Stimulated activated CD8-positive, alpha-beta memory T cell treated with anti-CD3 and anti-CD28 coated beads, Interleukin-12 subunit alpha, Interleukin-12 subunit beta, amount 100 ng/mL, for 24 hours (primary cell): ENCODE results near the gene RPS6KA5.
"Not testable (repeated sequence)": the region's sequence is repeated elsewhere in the genome, so short reads cannot be mapped to it uniquely, and the experiment has no call there.

Experiments used
- DNase-seq: peaks from one replicate; pipeline ENCODE4 v3.0.0-alpha.2; 2020; ENCODE audit errors: extremely low read depth

Gene RPS6KA5

DNA sequence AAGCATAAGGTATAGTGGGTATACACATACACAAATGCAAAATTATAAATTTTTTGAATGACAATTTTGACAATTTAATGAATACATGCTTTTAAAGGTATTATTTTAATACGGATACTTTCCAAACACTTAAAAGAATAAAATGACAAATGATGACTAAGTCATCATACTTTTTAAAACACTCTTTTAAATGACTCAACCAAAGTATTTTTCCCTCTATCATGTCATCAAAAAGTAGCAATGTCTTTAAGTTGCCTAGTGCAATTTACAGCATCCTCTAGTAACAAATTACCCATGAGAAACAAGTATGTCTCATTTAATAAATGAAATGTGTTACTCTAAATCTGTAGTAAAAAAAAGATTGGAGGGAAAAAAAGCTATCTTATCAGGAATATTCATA, 73.3 kb downstream of the RPS6KA5 start:
- DNase-seq, result no peak

DNA sequence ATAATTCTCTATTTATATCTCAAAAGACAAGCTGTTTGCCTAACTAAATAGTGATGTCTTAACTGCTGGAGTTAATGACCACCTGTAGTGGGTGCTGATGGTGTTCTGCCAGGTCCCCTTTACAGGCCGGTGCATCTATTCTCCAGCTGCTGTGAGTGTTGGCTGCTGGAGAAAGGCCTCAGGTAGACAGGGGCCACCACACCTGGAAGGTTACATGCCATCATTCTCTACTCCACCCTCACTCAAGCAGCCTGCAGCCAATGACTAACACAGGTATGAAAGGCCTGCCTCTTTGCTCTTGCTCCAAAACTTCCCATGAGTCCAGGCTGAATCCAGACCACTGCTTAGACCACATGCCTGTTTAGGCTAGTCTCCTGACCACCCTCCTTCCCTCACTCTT, 73.9 kb downstream of the RPS6KA5 start:
- no peak for DNase-seq

DNA sequence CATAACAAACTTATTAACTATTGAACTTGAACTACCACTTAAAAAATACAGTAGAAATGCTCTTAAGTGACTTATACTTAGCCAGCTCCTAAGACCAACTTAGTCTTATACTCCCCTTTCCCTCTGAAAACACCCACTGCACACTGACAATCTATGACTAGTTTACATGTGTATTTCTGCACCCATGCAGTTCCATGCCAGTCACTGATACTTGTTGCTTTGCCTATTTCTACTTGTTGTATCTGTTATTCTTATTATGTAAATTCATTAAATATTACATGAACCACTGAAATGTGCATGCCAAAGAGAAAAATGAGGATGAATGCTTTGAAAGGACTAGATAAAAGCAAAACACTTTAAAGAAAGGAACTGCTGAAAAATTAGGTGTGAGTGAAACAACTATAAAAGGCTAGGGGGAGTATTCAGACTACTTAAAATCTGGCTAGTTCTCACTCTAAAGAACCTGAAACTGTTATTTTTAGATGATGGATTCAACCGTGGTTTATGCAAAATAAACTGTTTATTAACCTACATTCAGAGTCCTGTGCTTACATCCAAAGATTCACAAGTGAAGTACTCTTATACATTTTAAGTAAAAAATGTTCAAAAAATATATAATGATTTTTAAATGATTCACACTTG, 74.7 kb downstream of the RPS6KA5 start:
- DNase-seq, result no peak

DNA sequence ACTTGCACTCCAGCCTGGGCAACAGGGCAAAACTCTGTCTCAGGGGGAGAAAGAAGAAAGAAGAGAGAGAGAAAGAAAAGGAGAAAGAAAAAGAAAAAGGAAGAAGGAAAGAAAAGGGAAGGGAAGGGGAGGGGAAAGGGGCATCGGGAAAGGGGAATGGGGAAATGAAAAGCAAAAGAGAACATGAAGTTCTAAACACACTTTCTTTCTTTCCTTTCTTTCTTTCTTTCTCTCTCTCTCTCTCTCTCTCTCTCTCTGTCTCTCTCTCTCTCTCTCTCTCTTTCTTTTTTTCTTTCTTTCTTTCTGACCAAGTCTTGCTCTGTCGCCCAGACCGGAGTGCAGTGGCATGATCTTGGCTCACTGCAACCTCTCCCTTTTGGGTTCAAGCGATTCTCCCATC, 76.9 kb downstream of the RPS6KA5 start:
- DNase-seq, result no peak

DNA sequence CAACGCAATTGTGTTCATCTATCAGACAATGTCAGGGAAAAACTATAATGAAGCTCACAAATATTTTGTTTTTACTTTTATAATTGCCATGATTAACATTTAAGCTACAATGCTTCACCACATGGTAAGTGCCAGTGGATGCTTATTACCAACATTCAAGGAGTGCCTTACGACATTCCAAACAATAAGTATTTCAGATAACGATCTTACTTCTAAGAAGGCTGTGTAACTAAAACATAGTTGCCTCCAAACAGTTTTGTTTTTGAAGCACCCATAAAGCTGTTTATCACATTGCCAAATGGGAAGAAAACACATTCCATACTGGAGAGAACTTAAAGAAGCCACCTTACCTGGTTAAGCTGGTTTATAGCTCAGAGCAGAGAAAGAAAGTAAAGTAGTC, 78.8 kb downstream of the RPS6KA5 start:
- no peak for DNase-seq

DNA sequence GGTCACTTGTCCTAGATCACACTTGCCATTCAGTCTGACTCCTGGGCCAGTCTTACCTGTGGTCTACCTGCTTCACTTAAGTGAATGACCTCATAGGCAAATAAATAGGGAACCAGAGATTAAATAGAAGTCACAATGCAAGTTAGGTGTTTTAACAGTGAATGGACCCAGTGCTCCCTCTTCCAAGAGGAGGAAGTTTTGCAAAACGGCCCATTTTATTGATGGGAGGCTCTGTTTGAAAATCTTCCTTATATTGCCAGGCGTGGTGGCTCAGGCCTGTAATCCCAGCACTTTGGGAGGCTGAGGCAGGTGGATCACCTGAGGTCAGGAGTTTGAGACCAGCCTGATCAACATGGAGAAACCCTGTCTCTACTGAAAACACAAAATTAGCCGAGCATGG, 79.8 kb downstream of the RPS6KA5 start:
- not testable (repeated sequence) for DNase-seq

DNA sequence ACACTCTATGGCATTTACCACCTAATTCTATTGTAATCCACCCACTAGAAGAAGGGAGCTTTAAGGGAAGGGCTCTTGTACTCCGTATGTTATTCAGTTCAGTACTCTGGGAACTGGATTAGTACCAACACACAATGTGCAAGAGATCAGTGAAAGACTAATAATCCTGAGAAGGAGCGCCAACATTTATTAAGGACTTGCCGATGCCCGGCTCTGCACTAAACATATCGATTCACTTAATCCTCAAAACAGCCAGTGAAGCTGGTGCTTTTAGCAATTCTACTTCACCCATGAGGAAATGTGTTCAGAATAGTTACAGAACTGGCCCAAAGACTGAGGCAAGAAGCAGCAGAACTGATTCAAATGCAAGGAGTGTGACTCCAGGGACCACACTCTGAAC, 80.9 kb downstream of the RPS6KA5 start:
- no peak for DNase-seq

DNA sequence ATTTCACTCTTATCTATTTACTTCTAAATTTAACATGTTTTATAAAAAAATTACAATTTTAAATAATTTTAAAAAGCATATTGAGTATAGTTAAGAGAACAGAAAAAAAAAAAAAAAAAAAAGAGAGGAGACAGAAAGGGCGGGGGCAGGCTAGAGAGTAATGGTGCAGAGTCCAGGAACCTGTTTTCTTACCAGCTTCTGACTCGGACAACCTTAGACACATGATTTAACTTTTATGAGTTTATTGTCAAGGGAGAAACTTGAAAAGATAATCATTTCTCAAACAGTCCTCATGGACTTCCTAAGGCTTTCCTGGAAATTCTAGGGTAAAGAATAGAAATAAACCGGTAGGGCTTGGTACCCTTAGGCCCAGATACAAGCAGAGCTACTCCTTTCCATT, 84.3 kb downstream of the RPS6KA5 start:
- DNase-seq, result no peak

DNA sequence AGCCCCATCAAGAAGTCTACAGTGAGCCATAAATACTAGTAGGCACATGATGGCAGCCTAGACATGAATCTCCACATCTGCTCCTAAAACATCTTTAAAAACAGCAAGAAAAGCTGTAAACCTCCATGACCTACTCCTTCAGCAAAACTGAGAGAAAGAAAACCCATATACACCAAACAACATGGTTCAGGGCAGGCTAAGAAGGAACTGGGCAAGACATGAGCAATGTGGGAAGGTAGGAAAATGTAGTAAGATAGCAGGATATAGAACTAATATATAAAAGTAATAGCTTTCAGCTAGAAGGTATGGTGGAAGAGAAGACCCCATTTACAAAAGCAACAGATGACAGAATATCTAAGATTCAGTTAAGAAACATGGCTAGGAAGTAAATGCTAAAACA, 88.8 kb downstream of the RPS6KA5 start:
- DNase-seq, result no peak

DNA sequence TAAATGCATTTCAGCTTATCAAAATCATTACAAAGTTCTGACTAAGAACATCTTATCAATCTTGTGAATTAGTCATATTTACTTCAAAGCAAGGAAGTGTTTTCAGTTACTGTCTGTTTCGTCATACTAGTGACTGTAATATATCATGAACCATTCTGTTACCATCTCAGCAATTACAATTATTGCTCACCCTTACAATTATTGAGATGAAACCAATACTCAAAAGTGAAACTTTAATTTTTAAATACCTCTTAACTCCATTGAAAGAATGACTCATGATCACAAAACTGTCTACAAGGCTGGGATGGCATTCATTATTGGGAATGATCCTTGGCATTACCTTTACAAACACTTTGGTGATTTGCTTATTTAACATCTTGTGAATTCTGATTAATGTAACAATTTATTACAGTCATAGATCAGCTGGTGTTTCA, 90.3 kb downstream of the RPS6KA5 start:
- DNase-seq, result no peak

DNA sequence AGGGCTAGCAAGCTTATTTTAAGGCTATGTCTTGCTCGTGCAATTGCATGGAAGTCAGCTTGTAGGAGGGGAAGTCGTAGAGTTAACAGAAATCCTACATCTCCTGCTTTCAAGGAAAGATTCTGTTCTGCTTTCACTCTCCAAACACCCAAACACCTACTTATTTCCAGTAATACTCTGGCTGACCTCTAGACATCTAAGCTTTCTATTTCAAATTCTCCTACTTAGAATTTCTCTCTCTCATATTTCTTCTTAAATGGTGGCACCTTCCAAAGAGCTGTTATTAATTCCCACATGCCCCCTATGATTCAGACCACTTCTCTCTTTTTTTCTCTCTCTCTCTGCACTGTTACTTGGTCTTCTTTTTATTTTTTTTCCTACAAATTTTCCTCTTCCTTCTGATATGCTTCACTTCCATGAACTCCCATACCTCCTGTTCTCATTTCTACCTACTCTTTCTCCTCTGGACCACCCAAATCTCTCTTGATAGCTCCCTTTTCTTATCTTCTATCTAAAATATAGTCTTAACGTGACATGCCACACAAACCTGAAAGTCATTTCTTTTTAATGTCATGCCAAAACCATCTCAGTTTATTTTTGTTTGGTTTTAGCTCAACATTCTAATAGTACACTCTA, 90.8 kb downstream of the RPS6KA5 start:
- no peak for DNase-seq

DNA sequence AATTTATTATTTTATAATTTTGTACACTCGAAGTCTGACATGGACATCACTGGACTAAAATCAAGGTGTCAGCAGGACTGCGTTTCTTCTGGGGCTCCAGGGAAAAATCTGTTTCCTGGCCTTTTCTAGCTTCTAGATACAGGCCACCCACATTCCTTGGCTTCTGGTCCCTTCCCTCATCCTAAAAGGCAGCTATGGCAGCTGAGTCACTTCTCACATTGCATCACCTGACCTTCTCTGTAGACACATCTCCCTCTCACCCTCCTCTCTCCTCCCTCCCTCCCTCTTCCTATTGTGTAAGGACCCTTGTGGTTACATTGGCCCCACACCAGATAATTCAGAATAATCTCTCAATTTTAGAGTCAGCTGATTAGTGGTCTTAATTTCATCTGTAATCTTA, 92.4 kb downstream of the RPS6KA5 start:
- DNase-seq, result no peak

DNA sequence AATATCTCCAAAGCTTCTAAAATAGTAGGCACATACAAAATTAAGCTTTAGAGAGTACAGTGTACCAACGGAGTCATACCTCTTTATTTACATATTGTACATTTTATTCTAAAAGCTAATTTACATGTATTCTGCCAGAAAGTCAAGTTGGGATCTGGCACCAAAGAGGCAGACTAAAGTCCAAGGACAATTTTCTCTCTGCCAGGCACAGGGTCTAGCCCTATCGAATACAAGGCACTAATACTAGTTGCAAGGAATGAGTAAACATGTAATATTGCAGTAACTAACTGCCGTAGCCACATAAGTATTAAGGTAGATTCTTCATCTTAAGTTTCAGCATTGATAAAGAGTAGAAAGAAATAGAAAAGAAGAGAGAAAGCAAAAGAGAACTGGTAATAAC, 93.9 kb downstream of the RPS6KA5 start:
- DNase-seq, result no peak

DNA sequence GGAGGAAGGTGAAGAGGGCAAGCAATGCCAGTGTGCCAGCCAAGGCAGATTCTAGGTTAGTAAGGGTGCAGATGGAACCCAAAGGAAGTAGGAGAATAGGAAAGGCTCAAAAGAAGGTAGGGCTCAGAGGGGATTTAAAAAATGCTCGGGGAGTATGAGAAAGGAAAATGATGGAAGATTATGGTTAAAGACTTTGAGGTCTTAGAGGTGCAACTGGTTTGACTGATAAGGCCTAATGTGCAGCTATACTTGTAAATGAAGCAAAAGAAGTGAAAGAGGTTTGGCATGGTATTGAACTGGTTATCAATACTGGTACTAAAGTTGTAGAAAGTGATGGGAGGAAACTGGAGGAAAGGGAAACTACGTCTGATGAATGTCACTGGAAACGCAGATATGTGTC, 94.7 kb downstream of the RPS6KA5 start:
- no peak for DNase-seq

DNA sequence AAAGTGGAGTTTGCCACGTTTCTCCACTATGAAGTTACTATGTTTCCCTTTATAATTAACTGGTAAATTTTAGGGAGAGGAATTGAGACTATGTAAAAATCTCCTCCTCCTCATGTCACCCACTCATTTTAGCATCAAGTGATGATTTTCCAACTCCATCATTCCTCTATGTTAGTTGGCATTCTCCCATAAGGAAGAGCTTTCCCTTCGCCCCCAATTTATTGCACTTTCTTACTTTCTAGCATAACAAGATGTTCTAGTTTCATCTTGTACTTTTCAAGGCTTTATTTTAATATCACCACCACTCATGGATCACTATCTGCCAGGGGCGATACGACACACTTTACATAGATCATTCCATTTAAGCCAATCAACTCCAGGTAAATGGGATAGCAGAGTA, 97.1 kb downstream of the RPS6KA5 start:
- no peak for DNase-seq

DNA sequence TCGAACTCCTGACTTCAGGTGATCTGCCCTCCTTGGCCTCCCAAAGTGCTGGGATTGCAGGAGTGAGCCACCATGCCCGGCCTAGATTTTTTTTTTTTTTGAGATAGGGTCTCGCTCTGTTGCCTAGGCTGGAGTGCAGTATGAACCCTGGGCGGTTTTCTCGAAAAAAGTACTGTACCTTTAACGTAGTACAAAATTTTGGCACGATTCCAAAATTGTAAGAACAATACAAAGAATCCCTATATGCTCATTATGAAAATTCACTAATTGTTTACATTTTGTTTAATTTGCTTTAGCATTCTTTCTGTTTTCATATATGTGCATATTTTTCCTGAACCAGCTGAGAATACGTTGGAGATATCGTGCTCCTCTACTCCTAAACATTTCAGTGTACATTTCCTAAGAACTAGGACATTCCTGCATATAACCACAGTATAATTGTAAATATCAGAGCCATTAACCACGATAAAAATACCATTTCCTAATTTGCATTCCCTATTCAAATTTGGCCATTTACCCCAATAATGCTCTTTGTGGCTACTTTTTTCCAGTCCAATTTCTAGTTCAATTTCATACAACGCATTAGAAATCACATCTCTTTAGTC, 97.8 kb downstream of the RPS6KA5 start:
- DNase-seq, result no peak

DNA sequence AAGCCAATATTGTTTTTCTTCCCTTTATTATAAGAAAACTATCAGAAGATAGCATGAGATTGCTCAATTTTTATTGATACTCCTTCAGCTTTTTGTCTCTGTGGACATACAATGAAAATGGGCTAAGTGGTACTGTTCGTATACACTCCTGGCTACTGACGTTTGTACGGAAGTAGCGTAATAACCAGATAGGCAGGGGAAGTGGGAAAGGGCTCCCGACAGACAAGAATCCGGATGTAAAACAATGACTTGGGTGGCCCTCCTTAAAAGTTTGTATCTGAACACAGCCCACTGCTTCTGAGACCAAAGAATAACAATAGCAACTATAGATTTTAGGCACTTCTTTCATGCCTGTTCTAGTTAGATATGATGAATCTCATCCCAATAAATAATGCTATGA, 99.6 kb downstream of the RPS6KA5 start:
- no peak for DNase-seq

DNA sequence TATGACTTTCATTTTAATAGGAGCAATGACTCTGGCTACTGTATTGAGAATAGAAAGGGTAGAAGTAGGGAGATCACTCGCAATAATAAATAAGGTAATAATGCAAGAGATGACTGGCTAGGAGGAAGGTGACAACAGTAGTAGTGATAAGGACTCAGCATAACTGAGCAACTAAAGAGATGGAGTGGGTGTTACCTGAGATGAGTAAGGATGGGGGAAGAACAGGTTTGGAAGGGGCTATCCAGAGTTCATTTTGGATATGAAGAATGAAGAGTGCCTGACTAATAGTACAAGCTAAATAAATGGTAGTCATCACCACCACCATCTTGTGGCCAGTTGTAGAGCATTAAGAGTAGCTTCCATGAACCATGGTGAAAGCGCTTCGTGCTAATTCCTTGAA, 101.1 kb downstream of the RPS6KA5 start:
- DNase-seq, result no peak

DNA sequence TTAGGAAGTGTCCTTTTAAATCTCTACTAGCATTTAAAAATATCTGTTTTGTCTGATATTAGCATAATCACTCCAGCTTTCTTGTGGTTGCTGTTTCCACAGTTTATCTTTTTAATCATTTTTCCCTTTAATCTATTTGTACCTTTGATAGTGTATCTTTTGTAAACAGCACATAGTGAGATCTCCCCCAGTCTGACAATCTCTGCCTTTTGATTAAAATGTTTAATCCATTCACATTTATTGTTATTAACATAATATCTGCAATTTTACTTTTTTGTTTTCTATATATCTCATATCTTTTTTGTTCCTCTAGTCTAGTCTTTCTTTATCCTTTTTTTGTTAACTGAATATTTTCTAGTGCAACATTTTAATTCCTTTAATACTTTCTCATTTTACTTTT, 104.2 kb downstream of the RPS6KA5 start:
- DNase-seq, result no peak

DNA sequence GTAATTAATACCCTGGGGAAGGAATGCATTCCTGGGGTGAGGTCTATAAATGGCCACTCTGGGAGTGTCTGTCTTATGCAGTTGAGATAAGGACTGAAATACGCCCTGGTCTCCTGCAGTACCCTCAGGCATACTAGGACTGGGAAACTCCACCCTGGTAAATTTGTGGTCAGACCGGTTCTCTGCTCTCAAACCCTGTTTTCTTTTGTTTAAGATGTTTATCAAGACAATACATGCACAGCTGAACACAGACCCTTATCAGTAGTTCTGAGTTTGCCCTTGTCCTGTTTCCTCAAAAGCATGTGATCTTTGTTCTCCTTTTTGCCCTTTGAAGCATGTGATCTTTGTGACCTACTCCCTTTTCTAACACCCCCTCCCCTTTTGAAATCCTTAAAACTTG, 106.8 kb downstream of the RPS6KA5 start:
- not testable (repeated sequence) for DNase-seq

DNA sequence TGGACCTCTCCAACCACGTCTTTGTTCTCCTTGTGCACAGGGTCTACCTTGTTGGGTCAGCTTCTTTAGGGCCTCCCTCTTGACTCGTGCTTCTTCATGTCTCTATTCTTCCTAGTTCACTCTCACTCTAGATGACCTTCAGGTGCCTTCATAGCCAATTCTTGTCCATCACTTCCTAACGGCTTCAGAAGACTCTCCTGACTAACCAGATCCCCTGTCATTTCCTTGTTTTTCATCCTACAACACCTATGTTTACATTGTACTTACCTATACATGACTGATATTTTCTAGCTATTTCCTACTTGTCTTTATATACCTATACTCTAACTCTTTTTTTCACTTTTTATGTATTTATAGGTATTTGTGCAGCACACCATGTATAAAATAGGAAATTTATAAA, 117.1 kb downstream of the RPS6KA5 start:
- no peak for DNase-seq

DNA sequence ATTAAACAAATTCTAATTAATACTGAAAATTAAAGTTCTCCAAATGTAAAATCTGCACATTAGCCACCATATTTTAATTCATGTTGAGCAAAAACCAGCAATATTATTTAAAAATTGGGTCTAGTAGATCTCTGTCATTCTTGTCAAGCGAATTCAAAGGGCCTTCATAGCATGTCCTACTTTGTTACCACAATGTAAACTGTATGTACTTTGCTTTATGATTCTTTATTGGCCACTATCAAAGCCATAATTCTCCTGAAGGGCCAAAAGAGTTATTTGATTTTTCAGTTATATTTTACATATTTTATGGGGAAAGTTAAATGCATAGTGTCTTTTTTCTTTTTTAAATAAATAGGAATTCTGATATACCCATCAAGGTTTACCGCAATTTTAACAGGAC, 117.9 kb downstream of the RPS6KA5 start:
- no peak for DNase-seq

DNA sequence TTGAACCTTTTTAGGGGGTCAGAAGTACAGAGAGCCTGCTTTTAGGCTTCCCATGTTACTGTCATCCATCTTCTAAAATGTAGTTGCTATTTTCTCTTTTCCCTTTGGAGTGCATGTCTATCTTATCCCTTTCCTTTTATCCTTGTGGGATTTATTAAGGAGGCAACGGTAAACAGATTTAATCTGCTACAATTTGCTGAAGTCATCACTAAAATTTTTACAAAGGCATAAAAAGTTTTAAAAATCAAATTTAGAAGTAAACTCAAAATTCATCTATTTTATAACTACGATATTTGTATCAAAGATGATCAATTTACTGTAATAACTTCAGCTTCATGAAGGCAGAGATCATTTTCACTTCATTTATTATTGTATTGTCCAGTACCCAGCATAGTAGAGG, 118.7 kb downstream of the RPS6KA5 start:
- DNase-seq, result no peak
